OCI-LY7 (cell line): ENCODE measurements around the gene ZDHHC11B. TPM values are rescaled to one million over a fixed set of nuclear protein-coding genes. Genes with fewer than 3 reads are reported as not detected.

Experiments used
- BruUV-seq: library from RNA; stranded (reverse); fragments of 400-500 nt; replicated peaks from 2 replicates; lab custom pipeline; 2021; lab: Mats Ljungman, UMichigan
- CTCF ChIA-PET: fragments of 300-600 bp; sonication (Branson Sonifier 250); formaldehyde crosslinking; loops from one replicate; lab custom pipeline; 2022; ENCODE audit warnings: antibody characterized with exemption; ENCODE audit not compliant: unreplicated experiment; lab: Charles Lee
- POLR2A ChIA-PET: fragments of 300-600 bp; sonication (Branson Sonifier 250); formaldehyde crosslinking; loops from one replicate; lab custom pipeline; 2022; ENCODE audit warnings: antibody characterized with exemption; lab: Charles Lee
- DNase-seq: peaks from one replicate; pipeline ENCODE4 v3.0.0-alpha.2; 2015; ENCODE audit warnings: low spot score
- H2AFZ ChIP-seq: fragments of 200-600 bp; sonication (generic), shearing (Covaris generic); 2 replicates; pipeline ENCODE4 v1.6.1; 2014; ENCODE audit warnings: mild to moderate bottlenecking, antibody characterized with exemption, low read length, moderate library complexity
- H3K27ac ChIP-seq: fragments of 200-600 bp; sonication (generic); 2 replicates; pipeline ENCODE4 v1.5.1; 2014; ENCODE audit warnings: mixed run types, low read depth, mild to moderate bottlenecking, moderate library complexity, low read length, inconsistent platforms; ENCODE audit not compliant: poor library complexity, severe bottlenecking
- H3K36me3 ChIP-seq: fragments of 200-600 bp; sonication (generic); 2 replicates; pipeline ENCODE4 v1.6.1; 2014; ENCODE audit warnings: mild to moderate bottlenecking, antibody characterized with exemption, low read length, moderate library complexity, mixed read lengths; ENCODE audit not compliant: insufficient read depth
- H3K4me1 ChIP-seq: fragments of 200-600 bp; sonication (generic); 2 replicates; pipeline ENCODE4 v1.5.1; 2014; ENCODE audit warnings: mild to moderate bottlenecking, low read length; ENCODE audit not compliant: insufficient read depth, poor library complexity, severe bottlenecking
- H3K4me2 ChIP-seq: fragments of 200-600 bp; sonication (generic); 2 replicates; pipeline ENCODE4 v1.6.1; 2014; ENCODE audit warnings: mild to moderate bottlenecking, low read length
- H3K4me3 ChIP-seq: fragments of 200-600 bp; sonication (generic); 2 replicates; pipeline ENCODE4 v1.5.1; 2014; ENCODE audit warnings: mild to moderate bottlenecking, low read depth, low read length; ENCODE audit not compliant: poor library complexity, severe bottlenecking
- H3K79me2 ChIP-seq: fragments of 200-600 bp; sonication (generic); 2 replicates; pipeline ENCODE4 v1.6.1; 2016; ENCODE audit warnings: low read depth, mild to moderate bottlenecking, low read length, moderate library complexity, mixed read lengths; ENCODE audit not compliant: insufficient read depth
- H3K9me2 ChIP-seq: fragments of 200-600 bp; sonication (generic); 2 replicates; pipeline ENCODE4 v1.6.1; 2016; ENCODE audit warnings: mild to moderate bottlenecking, low read length, mixed read lengths; ENCODE audit not compliant: insufficient read depth
- H3K9me3 ChIP-seq: fragments of 200-600 bp; sonication (generic); 2 replicates; pipeline ENCODE4 v1.6.1; 2014; ENCODE audit warnings: mild to moderate bottlenecking, mixed run types, low read length, mixed read lengths
- H4K20me1 ChIP-seq: fragments of 200-600 bp; sonication (generic); 2 replicates; pipeline ENCODE4 v1.6.1; 2014; ENCODE audit warnings: mild to moderate bottlenecking, antibody characterized with exemption, low read length, moderate library complexity, mixed read lengths; ENCODE audit not compliant: insufficient read depth
- CTCF ChIP-seq: fragments of 200-600 bp; sonication (generic); conservative IDR thresholded peaks from 2 replicates; pipeline ENCODE4 v1.5.1; 2014; ENCODE audit warnings: mild to moderate bottlenecking, antibody characterized with exemption, low read length, moderate library complexity, mixed read lengths
- EZH2phosphoT487 ChIP-seq: fragments of 200-600 bp; sonication (generic); IDR thresholded peaks from 2 replicates; pipeline ENCODE4 v1.6.1; 2018; ENCODE audit warnings: low read depth, borderline replicate concordance, mild to moderate bottlenecking, mixed run types, antibody characterized with exemption, low read length, moderate library complexity, mixed read lengths
- intact Hi-C: fragments of 100-400 bp; cut with micrococcal nuclease; formaldehyde crosslinking; loops from one replicate; pipeline ENCODE4 v1.10.0; 2022; ENCODE audit not compliant: unreplicated experiment
- total RNA-seq, 2 experiments: library from RNA; depleted of rRNA in 1 of 2; stranded (reverse); fragments of >200 nt in 1 of 2; shearing (Covaris generic) in 1 of 2; gene quantifications; 2 replicates each; pipeline ENCODE4 v1.2.3, GENCODE V29; 2014 to 2022

ZDHHC11B gene
- total RNA-seq, 2 experiments from 2014 or later: 0.29 TPM; not detected in 1

GRCh38 chr5:666816-667498 is 117.6 kb downstream of the ZDHHC11B start:
- no peak overlapping the region for H2AFZ ChIP-seq
- H3K4me2 ChIP-seq: no peak overlapping the region
- H3K4me3 ChIP-seq: no peak overlapping the region
- H3K27ac ChIP-seq: no peak overlapping the region
- no peak for DNase-seq
- ChIA-PET CTCF (no interaction called here), POLR2A (interaction anchor here (0.6 kb wide), 2 partner anchors 466 to 1035 kb away, joined by 3 read pairs; no protein-coding TSS in a partner anchor)
- no TSS peak for BruUV-seq
- H3K9me2 ChIP-seq: no peaks in the 10 kb centered on the region
- peaks cover 14% of the 10 kb centered on the region; the same call in 1 of the 2 replicates for H3K36me3 ChIP-seq
- no peaks in the 10 kb centered on the region for H3K9me3 ChIP-seq
- no peak for TF ChIP-seq EZH2phosphoT487
- no peak for TF ChIP-seq CTCF
- H4K20me1 ChIP-seq: no peaks in the 10 kb centered on the region
- intact Hi-C loops: no loop called here
- no peaks in the 10 kb centered on the region for H3K79me2 ChIP-seq
- no peaks in the 10 kb centered on the region for H3K4me1 ChIP-seq

GRCh38 chr5:665956-666711 is 118.4 kb downstream of the ZDHHC11B start:
- Histone ChIP-seq H3K4me1 (no peaks in the 10 kb centered on the region), H2AFZ (no peak overlapping the region), H3K4me3 (no peak overlapping the region), H3K4me2 (no peak overlapping the region), H3K36me3 (peaks cover 14% of the 10 kb centered on the region; the same call in 1 of the 2 replicates), H3K27ac (no peak overlapping the region), H3K9me2 (no peaks in the 10 kb centered on the region), H3K79me2 (no peaks in the 10 kb centered on the region), H3K9me3 (no peaks in the 10 kb centered on the region), H4K20me1 (no peaks in the 10 kb centered on the region)
- no peak for TF ChIP-seq EZH2phosphoT487
- TF ChIP-seq CTCF: no peak
- intact Hi-C loops: no loop called here
- DNase-seq: no peak
- ChIA-PET CTCF (no interaction called here), POLR2A (interaction anchor here (0.6 kb wide), 2 partner anchors 465 to 1036 kb away, joined by 3 read pairs; no protein-coding TSS in a partner anchor)
- BruUV-seq: no TSS peak
